Measurements from ENCODE around the gene ACAP2. TPM values are rescaled to one million over a fixed set of nuclear protein-coding genes. Genes with fewer than 3 reads are reported as not detected.

ACAP2 gene
- total and polyA plus RNA-seq, 2 donors (not counting 1 experiment from before 2014, with no cell fraction given), result 33.7 to 86.5 TPM

- no peak overlapping the region for H3K9ac ChIP-seq (ENCODE audit: insufficient read depth, low read length)
- H3K27ac ChIP-seq (ENCODE audit: insufficient read depth, low read length), result no peak overlapping the region
- TF ChIP-seq, protein P1, sequence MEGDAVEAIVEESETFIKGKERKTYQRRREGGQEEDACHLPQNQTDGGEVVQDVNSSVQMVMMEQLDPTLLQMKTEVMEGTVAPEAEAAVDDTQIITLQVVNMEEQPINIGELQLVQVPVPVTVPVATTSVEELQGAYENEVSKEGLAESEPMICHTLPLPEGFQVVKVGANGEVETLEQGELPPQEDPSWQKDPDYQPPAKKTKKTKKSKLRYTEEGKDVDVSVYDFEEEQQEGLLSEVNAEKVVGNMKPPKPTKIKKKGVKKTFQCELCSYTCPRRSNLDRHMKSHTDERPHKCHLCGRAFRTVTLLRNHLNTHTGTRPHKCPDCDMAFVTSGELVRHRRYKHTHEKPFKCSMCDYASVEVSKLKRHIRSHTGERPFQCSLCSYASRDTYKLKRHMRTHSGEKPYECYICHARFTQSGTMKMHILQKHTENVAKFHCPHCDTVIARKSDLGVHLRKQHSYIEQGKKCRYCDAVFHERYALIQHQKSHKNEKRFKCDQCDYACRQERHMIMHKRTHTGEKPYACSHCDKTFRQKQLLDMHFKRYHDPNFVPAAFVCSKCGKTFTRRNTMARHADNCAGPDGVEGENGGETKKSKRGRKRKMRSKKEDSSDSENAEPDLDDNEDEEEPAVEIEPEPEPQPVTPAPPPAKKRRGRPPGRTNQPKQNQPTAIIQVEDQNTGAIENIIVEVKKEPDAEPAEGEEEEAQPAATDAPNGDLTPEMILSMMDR (conservative IDR thresholded peaks at IDR 0.05 in 1 of 2, IDR thresholded peaks at IDR 0.05 in 1 of 2; ENCODE audit: low read depth in 1 of 2, low read length in 2 of 2), result no peak
- TF ChIP-seq EZH2 (IDR thresholded peaks at IDR 0.05; ENCODE audit: low read length, missing control alignments), result no peak
- H4K20me1 ChIP-seq (ENCODE audit: control insufficient read depth, extremely low read depth, insufficient read depth, low read length), result no peaks in the 10 kb centered on the region
- H2AFZ ChIP-seq (ENCODE audit: low read length), result no peak overlapping the region
- H3K4me3 ChIP-seq (replicated peaks in 1 of 4; ENCODE audit: control extremely low read depth in 1 of 4, insufficient read depth in 1 of 4, low read depth in 3 of 4, low read length in 4 of 4), result no peak overlapping the region
- no peaks in the 10 kb centered on the region for H3K9me3 ChIP-seq (ENCODE audit: control insufficient read depth, insufficient read depth, low read depth, low read length)
- no peaks in the 10 kb centered on the region for H3K27me3 ChIP-seq (ENCODE audit: control insufficient read depth, insufficient read depth, low read length)
- no peaks in the 10 kb centered on the region for H3K36me3 ChIP-seq (ENCODE audit: control insufficient read depth, insufficient read depth, low read length)
- H3K79me2 ChIP-seq (ENCODE audit: control insufficient read depth, insufficient read depth, low read length), result no peaks in the 10 kb centered on the region
- no peak overlapping the region for H3K4me2 ChIP-seq (ENCODE audit: extremely low read depth, insufficient read depth, low read length)
- DNase-seq (ENCODE audit: low read depth in 2 of 2), result no peak
- no peaks in the 10 kb centered on the region for H3K4me1 ChIP-seq (ENCODE audit: control insufficient read depth, extremely low read depth, insufficient read depth, low read length)
These were observed 26.0 kb upstream of the ACAP2 start for GRCh38 chr3:195468841-195469240.

- DNase-seq (ENCODE audit: low read depth in 2 of 2), result no peak
- Histone ChIP-seq H3K27me3 (ENCODE audit: control insufficient read depth, insufficient read depth, low read length) (no peaks in the 10 kb centered on the region), H3K79me2 (ENCODE audit: control insufficient read depth, insufficient read depth, low read length) (no peaks in the 10 kb centered on the region), H3K36me3 (ENCODE audit: control insufficient read depth, insufficient read depth, low read length) (no peaks in the 10 kb centered on the region), H4K20me1 (ENCODE audit: control insufficient read depth, extremely low read depth, insufficient read depth, low read length) (no peaks in the 10 kb centered on the region), H3K27ac (ENCODE audit: insufficient read depth, low read length) (no peak overlapping the region), H2AFZ (ENCODE audit: low read length) (no peak overlapping the region), H3K9ac (ENCODE audit: insufficient read depth, low read length) (no peak overlapping the region), H3K4me1 (ENCODE audit: control insufficient read depth, extremely low read depth, insufficient read depth, low read length) (no peaks in the 10 kb centered on the region), H3K9me3 (ENCODE audit: control insufficient read depth, insufficient read depth, low read depth, low read length) (no peaks in the 10 kb centered on the region), H3K4me2 (ENCODE audit: extremely low read depth, insufficient read depth, low read length) (no peak overlapping the region), H3K4me3 (replicated peaks in 1 of 4; ENCODE audit: control extremely low read depth in 1 of 4, insufficient read depth in 1 of 4, low read depth in 3 of 4, low read length in 4 of 4) (no peak overlapping the region)
- no peak for TF ChIP-seq EZH2 (IDR thresholded peaks at IDR 0.05; ENCODE audit: low read length, missing control alignments)
- TF ChIP-seq, protein P1 (conservative IDR thresholded peaks at IDR 0.05 in 1 of 2, IDR thresholded peaks at IDR 0.05 in 1 of 2; ENCODE audit: low read depth in 1 of 2, low read length in 2 of 2), result no peak
These were observed 25.6 kb upstream of the ACAP2 start for GRCh38 chr3:195468391-195468776.

DNA sequence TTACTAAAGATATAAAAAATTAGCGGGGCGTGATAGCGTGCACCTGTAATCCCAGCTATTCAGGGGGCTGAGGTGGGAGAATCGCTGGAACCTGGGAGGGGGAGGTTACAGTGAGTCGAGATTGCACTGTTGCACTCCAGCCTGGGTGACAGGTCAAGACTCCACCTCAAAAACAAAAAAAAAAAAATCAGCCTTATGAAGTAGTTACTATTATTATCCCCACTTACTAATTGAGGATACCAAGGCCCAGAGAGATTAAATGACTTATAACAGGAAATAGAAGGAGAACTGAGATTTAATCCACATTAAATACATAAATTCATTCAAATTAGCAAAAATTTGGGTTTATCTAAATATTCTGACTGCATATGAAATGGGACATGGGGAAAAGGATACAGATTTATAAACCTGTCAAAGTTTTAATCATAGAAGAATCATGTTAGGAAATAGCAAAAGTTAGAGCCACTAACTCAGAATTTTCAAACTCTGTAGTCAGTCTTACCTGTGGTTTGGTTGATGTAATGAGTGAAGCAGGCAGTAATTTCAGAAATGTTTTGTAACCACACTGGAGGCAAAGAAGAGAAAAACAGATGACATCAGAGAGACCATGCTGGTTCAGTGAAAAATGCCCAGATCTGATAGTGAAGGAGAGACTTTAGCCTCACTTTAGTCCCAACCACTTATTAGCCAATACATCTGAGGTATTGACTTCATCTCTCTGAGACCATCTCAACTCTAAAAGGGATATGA is 25.0 kb upstream of the ACAP2 start:
- Histone ChIP-seq H3K27ac (ENCODE audit: insufficient read depth, low read length) (no peak overlapping the region), H3K9me3 (ENCODE audit: control insufficient read depth, insufficient read depth, low read depth, low read length) (no peaks in the 10 kb centered on the region), H3K36me3 (ENCODE audit: control insufficient read depth, insufficient read depth, low read length) (no peaks in the 10 kb centered on the region), H3K4me3 (replicated peaks in 1 of 4; ENCODE audit: control extremely low read depth in 1 of 4, insufficient read depth in 1 of 4, low read depth in 3 of 4, low read length in 4 of 4) (no peak overlapping the region), H3K4me1 (ENCODE audit: control insufficient read depth, extremely low read depth, insufficient read depth, low read length) (no peaks in the 10 kb centered on the region), H3K79me2 (ENCODE audit: control insufficient read depth, insufficient read depth, low read length) (no peaks in the 10 kb centered on the region), H4K20me1 (ENCODE audit: control insufficient read depth, extremely low read depth, insufficient read depth, low read length) (no peaks in the 10 kb centered on the region), H3K27me3 (ENCODE audit: control insufficient read depth, insufficient read depth, low read length) (no peaks in the 10 kb centered on the region), H3K9ac (ENCODE audit: insufficient read depth, low read length) (no peak overlapping the region), H3K4me2 (ENCODE audit: extremely low read depth, insufficient read depth, low read length) (no peak overlapping the region), H2AFZ (ENCODE audit: low read length) (no peak overlapping the region)
- peak in 1 of 2 donors; percentile 84 for DNase-seq (ENCODE audit: low read depth in 2 of 2)
- TF ChIP-seq EZH2 (IDR thresholded peaks at IDR 0.05; ENCODE audit: low read length, missing control alignments), result no peak
- TF ChIP-seq, protein P1 (conservative IDR thresholded peaks at IDR 0.05 in 1 of 2, IDR thresholded peaks at IDR 0.05 in 1 of 2; ENCODE audit: low read depth in 1 of 2, low read length in 2 of 2), result no peak

Measured in fibroblast of lung (primary cell).